Measurements from ENCODE around the gene CHAF1B. TPM values are rescaled to one million over a fixed set of nuclear protein-coding genes. Genes with fewer than 3 reads are reported as not detected.
A peak's percentile ranks its signal among the peaks of the same experiment; 100 is the strongest.
"Not testable (repeated sequence)": the region's sequence is repeated elsewhere in the genome, so short reads cannot be mapped to it uniquely, and the experiment has no call there.

CHAF1B gene
- total RNA-seq, 1 donor from 2014 or later, result 1.6 TPM

DNA sequence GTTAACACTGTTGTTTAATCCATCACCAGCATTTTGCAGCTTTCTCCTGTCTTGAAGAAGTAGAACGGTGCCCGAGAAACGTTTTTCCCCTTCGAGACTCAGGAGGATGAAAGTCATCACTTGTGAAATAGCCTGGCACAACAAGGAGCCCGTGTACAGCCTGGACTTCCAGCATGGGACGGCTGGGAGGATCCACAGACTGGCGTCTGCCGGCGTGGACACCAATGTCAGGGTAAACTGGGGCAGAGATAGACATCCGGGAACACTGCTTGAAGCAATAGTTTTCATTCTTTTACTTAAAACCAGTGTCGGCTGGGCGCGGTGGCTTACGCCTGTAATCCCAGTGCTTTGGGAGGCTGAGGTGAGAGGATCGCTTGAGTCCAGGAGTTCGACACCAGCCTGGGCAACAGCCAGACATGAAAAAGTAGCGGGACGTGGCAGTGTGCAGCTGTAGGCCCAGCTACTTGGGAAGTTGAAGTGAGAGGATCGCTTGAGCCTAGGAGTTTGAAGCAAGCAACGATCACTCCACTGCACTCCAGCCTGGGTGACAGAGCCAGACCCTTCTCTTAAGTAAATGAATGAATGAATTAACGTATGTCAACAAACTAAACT lies 945 bp downstream of the CHAF1B start:
- FAIRE-seq (no peak), DNase-seq (ENCODE audit: low spot score in 2 of 2) (no peak)

DNA sequence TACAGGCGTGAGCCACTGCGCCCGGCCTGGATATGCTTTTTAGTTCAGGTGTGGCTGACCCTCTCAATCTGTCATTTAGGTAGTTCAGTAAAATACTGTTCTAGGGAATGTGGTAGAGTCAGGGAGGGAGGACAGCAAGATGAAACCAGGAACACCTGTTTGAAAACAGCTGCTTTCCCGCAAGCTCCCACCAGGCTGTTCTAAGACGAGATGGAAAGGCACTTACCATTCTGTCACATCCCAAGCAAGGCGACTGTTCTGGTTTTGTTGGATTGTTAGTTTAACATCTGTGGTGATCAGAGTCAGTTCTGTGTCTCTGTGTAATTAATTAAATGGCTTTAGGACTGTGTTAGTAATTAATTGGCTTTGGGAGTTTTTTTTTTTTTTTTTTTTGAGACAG lies 2.9 kb downstream of the CHAF1B start:
- DNase-seq (ENCODE audit: low spot score in 2 of 2), result no peak
- no peak for FAIRE-seq

DNA sequence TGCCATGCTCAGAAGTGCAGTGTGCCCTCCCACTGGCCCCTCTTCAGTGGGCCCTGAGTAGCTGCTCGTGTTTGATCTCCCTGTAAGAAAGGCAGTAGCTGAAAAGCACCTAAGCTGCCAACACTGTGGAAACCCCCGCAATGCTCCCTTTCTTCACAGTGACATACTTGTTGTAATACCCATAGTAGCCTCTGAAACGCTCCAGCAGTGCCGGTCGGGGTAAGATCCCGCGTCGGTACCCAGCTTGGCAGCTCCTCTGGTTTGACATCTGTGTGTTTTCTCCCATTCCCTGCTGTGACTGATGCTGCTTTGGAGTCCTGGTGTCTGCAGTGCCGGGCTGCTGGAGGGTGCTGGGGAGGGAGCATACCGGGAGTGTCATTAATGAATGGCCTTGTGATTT lies 3.6 kb downstream of the CHAF1B start:
- FAIRE-seq, result no peak

DNA sequence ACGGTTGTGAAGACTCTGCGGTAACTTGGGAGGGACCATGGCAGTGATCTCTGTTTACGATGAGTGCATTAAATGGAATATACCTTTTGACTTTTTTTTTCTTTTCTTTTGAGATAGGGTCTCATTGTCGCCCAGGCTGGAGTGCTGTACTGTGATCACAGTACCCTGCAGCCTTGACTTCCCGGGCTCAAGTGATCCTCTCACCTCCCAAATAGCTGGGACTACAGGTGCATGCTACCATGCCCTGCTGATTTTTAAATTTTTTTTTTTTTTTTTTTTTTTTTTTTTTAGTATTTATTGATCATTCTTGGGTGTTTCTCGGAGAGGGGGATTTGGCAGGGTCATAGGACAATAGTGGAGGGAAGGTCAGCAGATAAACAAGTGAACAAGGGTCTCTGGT lies 6.5 kb downstream of the CHAF1B start:
- FAIRE-seq, result not testable (repeated sequence)

More for the DNA sequence above, 3.6 kb downstream of the CHAF1B start:
- peak in 1 of 2 donors; percentile 44 for DNase-seq (ENCODE audit: low spot score in 2 of 2)

DNA sequence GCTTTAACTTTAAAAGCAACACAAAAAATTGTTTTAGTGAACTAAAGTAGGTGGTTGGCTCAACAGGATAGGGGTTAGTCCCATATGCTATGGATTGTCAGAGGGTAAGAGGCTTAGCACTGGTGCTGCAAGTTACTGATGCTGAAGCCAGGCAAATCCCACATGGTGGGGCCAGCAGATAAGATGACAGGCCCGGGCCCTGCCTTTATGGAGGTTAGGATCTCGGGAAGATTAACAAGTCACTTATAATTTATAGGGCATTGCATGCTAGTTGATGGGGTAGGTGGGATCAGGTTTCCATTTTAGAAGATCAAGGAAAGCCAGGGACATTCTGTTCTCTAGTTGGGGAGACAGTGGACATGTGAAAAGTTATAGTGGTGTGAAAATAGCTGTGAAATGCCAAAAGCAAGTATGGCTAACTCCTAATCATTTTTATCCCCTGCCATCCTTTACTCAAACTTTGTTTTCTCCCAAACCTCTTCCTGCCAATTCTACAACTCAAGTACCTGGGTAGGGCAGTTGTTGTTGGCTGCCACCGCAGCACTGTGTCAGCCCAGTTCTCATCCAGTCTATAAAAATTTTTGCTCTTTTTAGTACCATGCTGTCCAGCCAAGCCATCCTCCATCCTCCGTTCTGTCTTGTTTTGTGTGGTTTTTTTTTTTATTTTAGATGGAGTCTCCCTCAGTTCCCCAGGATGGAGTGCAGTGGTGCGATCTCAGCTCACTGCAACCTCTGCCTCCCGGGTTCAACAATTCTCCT lies 10.3 kb downstream of the CHAF1B start:
- no peak for FAIRE-seq
- DNase-seq (ENCODE audit: low spot score in 2 of 2), result no peak

More for the DNA sequence above, 6.5 kb downstream of the CHAF1B start:
- not testable (repeated sequence) for DNase-seq (ENCODE audit: low spot score in 2 of 2)

DNA sequence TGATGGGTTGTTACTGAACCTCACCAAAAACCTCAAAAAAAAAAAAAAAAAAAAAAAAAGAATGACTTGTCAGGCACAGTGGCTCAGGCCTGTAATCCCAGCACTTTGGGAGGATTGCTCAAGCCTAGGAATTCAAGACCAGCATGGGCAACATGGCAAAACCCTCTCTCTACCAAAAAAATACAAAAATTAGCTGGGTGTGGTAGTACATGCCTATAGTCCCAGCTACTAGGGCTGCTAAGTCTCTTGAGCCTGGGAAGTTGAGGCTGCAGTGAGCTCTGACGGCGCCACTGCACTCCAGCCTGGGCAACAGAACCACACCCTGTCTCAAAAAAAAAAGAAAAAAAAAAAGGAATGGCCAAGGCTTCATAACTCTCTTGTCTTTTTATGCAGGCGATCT lies 11.1 kb downstream of the CHAF1B start:
- FAIRE-seq (no peak), DNase-seq (ENCODE audit: low spot score in 2 of 2) (no peak)

DNA sequence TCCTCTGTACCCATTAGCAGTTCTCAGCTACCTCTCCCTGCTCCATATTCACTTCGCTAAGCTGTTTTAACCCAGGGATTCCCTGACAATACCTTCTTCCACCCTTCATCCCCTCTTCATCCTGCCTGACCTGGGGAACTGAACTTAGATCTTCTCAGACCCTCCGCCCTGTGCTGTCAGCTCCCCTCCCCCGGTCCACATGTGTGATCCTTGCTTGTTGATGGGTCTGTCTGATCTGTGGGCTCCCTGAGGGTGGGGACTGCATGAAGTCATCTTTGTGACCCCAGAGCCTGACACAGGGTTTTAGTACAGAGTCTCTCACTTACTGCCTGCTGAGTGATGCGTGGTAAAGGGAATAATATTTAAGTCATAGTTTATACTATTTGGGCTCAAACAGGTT lies 11.8 kb downstream of the CHAF1B start:
- DNase-seq (ENCODE audit: low spot score in 2 of 2) (no peak), FAIRE-seq (no peak)

DNA sequence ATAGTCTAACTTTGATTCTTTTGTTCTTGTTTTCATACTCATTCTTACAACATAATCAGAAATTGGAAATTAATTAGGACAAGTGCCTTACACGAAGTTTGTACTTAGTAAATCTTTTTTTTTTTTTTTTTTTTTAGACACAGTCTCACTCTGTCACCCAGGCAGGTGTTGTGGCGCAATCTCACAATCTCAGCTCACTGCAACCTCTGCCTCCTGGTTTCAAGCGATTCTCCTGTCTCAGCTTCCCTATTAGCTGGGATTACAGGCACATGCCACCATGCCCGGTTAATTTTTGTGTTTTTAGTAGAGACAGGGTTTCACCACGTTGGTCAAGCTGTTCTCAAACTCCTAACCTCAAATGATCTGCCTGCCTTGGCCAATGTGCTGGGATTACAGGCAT lies 12.4 kb downstream of the CHAF1B start:
- FAIRE-seq (no peak), DNase-seq (ENCODE audit: low spot score in 2 of 2) (no peak)

DNA sequence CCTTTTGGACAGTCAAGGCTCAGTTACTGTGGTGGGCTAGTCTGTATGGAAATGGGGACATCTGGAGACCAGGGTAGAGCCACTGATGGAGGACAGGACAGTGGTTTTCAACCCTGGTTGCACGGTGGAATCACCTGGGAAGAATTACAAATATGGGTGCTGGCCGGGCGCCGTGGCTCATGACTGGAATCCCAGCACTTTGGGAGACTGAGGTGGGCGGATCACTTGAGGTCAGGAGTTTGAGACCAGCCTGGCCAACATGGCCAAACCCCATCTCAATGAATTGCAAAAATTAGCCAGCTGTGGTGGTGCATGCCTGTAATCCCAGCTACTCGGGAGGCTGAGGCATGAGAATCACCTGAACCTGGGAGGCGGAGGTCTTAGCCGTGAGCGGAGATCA lies 14.5 kb downstream of the CHAF1B start:
- DNase-seq (ENCODE audit: low spot score in 2 of 2); FAIRE-seq: not testable (repeated sequence)

DNA sequence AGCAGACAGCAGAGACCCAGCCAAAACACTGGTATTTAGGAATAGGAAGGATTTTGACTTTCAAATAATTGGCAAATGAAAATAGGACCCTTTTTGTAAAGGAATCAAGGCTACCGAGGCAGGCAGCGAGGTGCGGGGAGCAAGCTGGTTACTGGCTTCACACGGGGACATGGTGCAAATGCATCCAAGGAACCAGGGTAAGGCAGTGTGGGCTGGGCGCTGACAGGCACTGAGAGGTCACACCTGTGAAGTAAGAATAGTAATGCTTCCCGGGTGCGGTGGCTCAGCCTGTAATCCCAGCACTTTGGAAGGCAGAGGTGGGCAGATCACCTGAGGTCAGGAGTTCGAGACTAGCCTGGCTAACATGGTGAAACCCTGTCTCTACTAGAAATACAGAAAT lies 15.5 kb downstream of the CHAF1B start:
- DNase-seq (ENCODE audit: low spot score in 2 of 2) (no peak), FAIRE-seq (no peak)

DNA sequence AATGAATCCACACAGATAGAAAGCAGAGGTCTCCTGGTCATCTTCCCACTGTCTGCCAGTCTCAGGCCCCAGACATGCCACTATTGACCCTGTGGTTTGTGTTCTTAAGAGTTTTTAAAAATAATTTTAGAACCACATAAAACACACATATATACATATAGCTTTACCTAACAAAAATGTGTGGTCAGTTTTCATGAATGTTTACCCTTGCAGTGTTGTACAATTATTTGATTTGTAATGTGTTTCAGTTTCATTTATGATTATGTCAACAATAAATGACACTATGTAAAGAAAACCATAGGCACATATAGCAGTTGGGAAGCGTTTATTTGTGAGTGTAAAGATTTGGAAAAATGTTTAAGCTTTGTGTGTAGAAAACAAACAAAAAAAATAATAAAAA lies 17.1 kb downstream of the CHAF1B start:
- FAIRE-seq (no peak), DNase-seq (ENCODE audit: low spot score in 2 of 2) (no peak)

DNA sequence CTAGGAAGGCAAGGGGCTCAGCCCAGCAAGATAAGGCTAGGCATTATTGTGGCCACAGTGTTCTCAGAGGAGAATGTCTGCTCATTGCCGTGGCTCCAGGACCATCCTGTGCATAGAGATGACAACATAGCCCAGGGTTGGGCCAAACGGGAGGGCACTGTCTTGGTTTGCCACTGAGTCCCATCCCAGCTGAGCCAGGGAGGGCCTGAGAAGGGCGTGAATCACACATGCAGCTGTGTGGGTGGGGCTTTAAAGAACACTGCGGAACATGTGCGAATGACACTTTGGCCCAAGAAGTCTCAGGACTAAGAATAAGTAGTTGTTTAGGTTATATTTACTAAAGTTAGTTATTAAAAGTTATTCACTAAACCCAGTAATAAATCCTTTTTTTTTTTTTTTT lies 18.5 kb downstream of the CHAF1B start:
- no peak for DNase-seq (ENCODE audit: low spot score in 2 of 2)
- no peak for FAIRE-seq

DNA sequence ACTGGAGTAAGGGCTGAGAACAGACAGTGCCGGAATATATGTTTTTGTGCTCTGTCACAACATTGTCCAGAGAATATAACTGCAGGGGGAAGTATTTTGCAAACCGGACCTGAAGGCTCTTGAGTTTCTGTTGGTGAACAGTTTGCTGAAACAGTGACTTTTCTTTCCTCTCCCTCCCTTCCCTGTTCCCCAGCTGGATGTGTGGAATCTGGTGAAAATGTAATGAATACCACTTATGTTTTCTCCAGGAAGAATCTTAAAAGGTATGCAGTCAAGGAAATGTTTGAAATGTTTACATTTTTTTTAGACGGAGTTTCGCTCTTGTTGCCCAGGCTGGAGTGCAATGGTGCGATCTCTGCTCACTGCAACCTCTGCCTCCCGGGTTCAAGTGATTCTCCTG lies 23.4 kb downstream of the CHAF1B start:
- DNase-seq (ENCODE audit: low spot score in 2 of 2) (no peak), FAIRE-seq (no peak)

DNA sequence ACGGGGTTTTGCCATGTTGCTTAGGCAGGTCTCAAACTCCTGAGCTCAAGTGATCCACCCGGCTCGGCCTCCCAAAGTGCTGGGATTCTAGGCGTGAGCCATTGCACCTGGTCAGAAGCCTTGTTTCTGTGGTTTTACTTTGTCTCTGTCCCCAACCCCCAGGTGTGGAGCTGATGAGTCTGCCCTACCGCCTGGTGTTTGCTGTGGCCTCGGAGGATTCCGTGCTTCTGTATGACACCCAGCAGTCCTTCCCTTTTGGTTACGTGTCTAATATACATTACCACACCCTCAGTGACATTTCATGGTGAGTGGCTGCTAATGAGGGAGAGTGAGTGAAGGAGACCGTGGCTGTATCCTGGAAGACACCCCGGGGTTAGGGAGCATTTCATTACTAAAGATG lies 26.1 kb downstream of the CHAF1B start:
- FAIRE-seq (no peak), DNase-seq (ENCODE audit: low spot score in 2 of 2) (no peak)

DNA sequence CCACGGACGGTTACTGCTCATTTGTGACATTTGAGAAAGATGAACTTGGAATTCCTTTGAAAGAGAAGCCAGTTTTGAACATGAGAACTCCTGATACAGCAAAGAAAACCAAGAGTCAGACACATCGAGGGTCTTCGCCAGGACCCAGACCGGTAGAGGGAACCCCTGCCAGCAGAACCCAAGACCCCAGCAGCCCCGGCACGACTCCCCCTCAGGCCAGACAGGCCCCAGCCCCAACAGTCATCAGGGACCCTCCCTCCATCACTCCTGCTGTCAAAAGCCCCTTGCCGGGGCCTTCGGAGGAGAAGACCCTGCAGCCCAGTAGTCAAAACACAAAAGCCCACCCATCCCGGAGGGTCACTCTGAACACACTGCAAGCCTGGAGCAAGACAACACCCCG lies 27.7 kb downstream of the CHAF1B start:
- DNase-seq (ENCODE audit: low spot score in 2 of 2) (no peak), FAIRE-seq (no peak)

DNA sequence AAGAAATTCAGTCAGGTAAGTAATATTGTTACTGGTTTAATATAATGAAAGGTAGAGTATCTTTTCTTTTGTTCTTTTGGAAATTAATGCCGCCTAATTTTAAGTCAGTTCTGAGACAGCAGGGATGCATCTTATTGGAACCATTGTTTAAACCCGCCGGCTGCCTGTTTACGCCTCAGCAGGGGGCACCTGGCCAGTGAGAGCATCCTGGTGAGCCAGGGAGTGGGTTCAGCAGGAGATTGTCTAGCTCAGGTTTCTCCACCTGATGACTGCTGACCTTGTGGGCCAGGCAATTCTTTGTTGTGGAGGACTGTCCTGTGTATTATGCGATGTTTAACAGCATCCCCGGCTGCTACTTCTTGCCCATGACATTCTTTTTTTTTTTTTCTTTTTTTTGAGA lies 30.2 kb downstream of the CHAF1B start:
- FAIRE-seq (no peak), DNase-seq (ENCODE audit: low spot score in 2 of 2) (no peak)

DNA sequence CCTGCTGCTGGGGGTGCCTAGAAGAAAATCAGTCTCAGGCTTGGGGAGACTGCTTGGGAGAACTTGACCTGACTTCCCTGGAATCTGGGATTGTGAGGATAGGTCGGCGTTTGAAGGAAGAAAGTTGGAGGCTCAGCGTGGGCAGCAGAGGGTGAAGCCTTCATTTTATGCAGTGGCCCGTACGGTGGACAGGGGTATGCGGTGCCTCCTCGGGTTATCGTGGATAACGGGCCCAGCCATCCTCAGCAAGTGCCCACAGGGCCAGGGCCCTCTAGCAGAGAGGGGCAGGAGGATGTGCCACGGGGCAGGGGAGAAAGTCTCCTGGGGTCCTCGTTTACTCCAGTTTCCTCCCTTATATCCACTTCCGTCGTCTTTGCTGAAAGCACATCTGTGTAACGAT lies 34.0 kb downstream of the CHAF1B start:
- FAIRE-seq, result no peak
- DNase-seq (ENCODE audit: low spot score in 2 of 2), result no peak

DNA sequence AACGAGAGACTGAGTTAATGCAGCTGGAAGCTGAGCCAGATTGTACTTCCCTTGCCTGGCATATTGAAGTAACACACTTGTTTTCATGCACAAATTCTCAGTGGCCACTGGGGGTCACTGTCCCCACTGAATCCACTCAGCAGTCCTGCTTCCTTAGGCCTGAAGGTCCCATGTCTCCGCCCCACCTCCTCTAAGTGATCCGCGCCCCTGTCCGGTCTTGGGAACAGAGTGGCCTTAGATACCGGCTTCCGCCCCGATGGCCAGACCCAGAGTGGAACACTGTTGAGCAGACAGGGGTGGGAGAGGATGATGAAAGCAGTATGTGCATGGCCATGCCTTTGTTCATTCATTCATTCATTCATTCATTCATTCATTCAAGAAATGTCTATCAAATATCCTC lies 34.8 kb downstream of the CHAF1B start:
- DNase-seq (ENCODE audit: low spot score in 2 of 2), result peak; percentile 51 to 88
- FAIRE-seq, result no peak

DNA sequence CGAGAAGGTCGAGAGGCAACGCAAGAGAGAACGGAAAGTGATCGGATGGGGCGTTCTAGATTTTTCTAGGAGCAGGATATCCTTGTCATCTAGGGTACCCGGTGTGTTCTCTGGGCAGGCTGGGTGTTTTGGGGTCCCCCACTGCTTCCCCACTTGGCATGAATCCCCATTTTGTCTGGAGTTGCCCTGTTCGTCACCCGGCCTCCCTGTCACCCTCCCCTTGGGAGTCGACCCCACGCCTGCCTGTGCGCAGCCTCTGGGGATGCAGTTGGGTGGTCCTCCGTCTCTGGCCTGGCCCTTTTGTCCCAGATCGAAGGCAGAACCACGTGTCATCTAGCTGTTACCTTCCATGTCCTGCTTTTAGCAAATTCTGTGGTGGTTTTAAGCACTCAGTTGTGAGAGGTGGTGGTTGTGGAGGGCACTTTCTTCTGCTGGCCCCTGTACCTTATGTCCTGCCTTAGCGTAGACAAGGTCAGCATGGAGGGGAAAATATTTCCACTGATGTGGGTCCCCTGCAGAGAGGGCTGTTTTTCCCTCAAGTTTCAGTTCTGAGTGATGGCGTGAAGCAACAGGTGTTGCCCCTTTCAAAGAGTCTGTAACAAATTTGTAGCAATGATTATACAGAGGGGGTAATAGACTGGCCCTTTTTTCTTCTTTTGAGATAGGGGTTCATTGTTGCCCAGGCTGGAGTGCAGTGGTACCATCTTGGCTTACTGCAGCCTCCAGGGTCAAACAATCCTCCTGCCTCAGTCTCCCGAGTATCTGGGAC lies 35.6 kb downstream of the CHAF1B start:
- DNase-seq (ENCODE audit: low spot score in 2 of 2), result no peak
- no peak for FAIRE-seq

DNA sequence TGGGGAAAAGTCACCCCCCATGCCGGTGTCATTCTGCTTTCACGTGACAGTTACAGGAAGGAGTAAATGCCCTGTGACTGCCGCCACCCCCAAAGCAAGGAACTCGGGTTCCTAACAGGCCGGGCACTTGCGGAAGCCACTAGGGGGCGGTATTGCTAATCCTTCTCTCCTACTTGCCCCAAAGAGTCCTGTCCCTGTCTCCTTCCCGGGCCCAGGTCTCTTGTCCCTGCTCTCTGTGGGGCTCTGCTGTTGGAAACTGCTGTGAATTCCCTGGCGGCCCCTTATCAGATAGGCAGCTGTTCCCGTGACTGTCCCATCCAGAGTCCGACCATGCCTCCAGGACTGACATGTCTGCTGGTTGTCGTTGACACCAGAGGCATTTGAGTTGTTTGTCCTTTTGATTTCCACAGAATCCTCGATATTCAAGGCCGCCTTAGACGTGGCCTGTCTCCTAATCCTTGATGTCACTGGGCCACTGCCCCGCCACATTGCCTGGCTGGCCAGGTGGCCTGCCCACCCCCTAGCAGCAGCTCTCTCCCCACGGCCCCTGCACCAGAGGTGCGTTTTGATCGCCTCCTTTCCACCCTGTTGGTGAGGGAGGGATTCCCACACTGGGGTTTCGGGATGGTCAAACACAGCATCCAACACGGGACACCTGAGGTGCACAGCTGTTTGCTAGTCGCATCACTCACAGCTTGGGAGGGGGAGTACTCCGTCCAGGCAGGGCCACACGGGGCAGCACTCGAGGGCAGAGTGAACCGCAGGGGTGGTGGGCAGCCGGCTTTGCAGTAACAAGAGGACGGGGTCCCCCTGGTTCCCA lies 37.3 kb downstream of the CHAF1B start:
- no peak for FAIRE-seq

More for the DNA sequence above, 37.3 kb downstream of the CHAF1B start:
- peak in 1 of 2 donors; percentile 37 for DNase-seq (ENCODE audit: low spot score in 2 of 2)

All from frontal cortex (tissue), 4 donors.